ENCODE results near the gene XIRP2.

Gene XIRP2

DNA sequence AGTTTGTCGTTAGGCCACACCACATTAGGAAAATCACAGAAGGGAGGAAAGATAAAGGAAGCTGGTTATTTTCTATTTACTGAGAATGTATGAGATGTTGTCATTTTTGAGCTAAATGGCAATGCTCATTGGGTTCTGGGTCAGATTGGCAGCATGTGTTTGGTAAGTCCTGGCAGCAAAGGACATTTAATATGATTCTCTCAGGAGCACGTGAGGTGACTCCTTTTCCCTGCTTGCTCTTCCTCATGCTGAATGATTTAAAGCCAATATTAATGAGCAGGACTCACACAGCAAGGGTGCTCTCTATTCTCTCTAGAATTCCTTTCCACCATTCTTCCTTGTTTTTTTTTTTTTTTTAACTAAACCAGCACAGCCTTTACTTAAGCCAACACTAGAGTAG, 298.2 kb downstream of the XIRP2 start:
- DNase-seq (ENCODE audit: insufficient read length) (no peak), FAIRE-seq (no peak)
- TF ChIP-seq POLR2A (IDR thresholded peaks at IDR 0.05; ENCODE audit: low read depth, low read length) (no peak), TAF1 (IDR thresholded peaks at IDR 0.05; ENCODE audit: borderline replicate concordance, low read depth, low read length) (no peak), POLR2AphosphoS5 (IDR thresholded peaks at IDR 0.05; ENCODE audit: low read depth, low read length) (no peak)

GRCh38 chr2:167187049-167187727, 298.9 kb downstream of the XIRP2 start:
- FAIRE-seq (no peak), DNase-seq (ENCODE audit: insufficient read length) (no peak)

GRCh38 chr2:167187978-167188967, 300.0 kb downstream of the XIRP2 start:
- DNase-seq (ENCODE audit: insufficient read length): no peak

More at GRCh38 chr2:167187049-167187727, 298.9 kb downstream of the XIRP2 start:
- TF ChIP-seq POLR2AphosphoS5 (IDR thresholded peaks at IDR 0.05; ENCODE audit: low read depth, low read length): no peak
- no peak for TF ChIP-seq POLR2A (IDR thresholded peaks at IDR 0.05; ENCODE audit: low read depth, low read length)
- no peak for TF ChIP-seq TAF1 (IDR thresholded peaks at IDR 0.05; ENCODE audit: borderline replicate concordance, low read depth, low read length)

GRCh38 chr2:167190053-167190452, 301.8 kb downstream of the XIRP2 start:
- no peak for DNase-seq (ENCODE audit: insufficient read length)
- TF ChIP-seq TAF1 (IDR thresholded peaks at IDR 0.05; ENCODE audit: borderline replicate concordance, low read depth, low read length) (no peak), POLR2A (IDR thresholded peaks at IDR 0.05; ENCODE audit: low read depth, low read length) (no peak), POLR2AphosphoS5 (IDR thresholded peaks at IDR 0.05; ENCODE audit: low read depth, low read length) (no peak)
- FAIRE-seq: no peak

More at GRCh38 chr2:167187978-167188967, 300.0 kb downstream of the XIRP2 start:
- FAIRE-seq: no peak
- TF ChIP-seq TAF1 (IDR thresholded peaks at IDR 0.05; ENCODE audit: borderline replicate concordance, low read depth, low read length) (no peak), POLR2A (IDR thresholded peaks at IDR 0.05; ENCODE audit: low read depth, low read length) (no peak), POLR2AphosphoS5 (IDR thresholded peaks at IDR 0.05; ENCODE audit: low read depth, low read length) (no peak)

- FAIRE-seq: no peak
- TF ChIP-seq TAF1 (IDR thresholded peaks at IDR 0.05; ENCODE audit: borderline replicate concordance, low read depth, low read length): no peak
- no peak for TF ChIP-seq POLR2AphosphoS5 (IDR thresholded peaks at IDR 0.05; ENCODE audit: low read depth, low read length)
- TF ChIP-seq POLR2A (IDR thresholded peaks at IDR 0.05; ENCODE audit: low read depth, low read length): no peak
- DNase-seq (ENCODE audit: insufficient read length): no peak
Observed at GRCh38 chr2:167191588-167191987, 303.3 kb downstream of the XIRP2 start.

GRCh38 chr2:167192833-167193232, 304.6 kb downstream of the XIRP2 start:
- FAIRE-seq (no peak), DNase-seq (ENCODE audit: insufficient read length) (no peak)
- TF ChIP-seq TAF1 (IDR thresholded peaks at IDR 0.05; ENCODE audit: borderline replicate concordance, low read depth, low read length) (no peak), POLR2A (IDR thresholded peaks at IDR 0.05; ENCODE audit: low read depth, low read length) (no peak), POLR2AphosphoS5 (IDR thresholded peaks at IDR 0.05; ENCODE audit: low read depth, low read length) (no peak)

DNA sequence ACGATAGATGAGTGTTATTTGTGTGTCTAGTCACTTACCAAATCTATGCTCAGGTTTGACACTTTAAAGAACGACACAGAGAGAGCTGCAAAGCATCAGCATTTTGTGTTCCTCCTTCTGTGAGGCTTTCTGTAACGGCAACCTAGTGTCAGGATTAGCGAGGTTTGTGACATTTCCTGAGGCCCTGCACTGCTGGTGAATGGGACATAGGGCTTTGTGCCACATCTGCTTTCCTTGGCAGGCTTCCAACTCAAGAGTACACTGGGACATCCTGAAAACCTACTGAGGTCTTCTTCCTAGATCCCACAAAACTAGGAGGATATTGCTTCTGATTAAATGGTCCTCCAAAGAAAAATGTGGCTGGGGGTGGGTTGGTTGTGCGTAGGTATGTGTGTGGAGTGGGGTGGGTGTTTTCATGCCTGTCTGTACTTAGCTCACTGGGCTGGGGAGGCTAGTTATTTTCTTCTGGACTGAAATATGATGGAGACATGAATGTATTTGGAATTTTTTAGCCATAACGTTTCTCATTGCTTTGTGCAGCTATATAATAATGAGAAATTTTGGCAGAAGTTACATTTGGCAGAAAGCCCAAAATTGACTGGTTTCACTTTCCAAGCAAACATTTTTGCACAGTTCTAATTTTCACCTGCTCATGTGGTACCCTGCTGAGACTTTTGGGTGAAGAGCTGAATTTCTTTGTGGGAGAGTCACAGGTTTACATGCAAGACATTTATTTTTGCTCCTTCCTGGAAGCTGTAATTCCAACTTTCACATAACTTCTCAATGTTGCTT, 308.4 kb downstream of the XIRP2 start:
- FAIRE-seq: no peak
- TF ChIP-seq POLR2A (IDR thresholded peaks at IDR 0.05; ENCODE audit: low read depth, low read length) (no peak), POLR2AphosphoS5 (IDR thresholded peaks at IDR 0.05; ENCODE audit: low read depth, low read length) (no peak), TAF1 (IDR thresholded peaks at IDR 0.05; ENCODE audit: borderline replicate concordance, low read depth, low read length) (no peak)
- no peak for DNase-seq (ENCODE audit: insufficient read length)

- no peak for FAIRE-seq
- TF ChIP-seq TAF1 (IDR thresholded peaks at IDR 0.05; ENCODE audit: borderline replicate concordance, low read depth, low read length) (no peak), POLR2AphosphoS5 (IDR thresholded peaks at IDR 0.05; ENCODE audit: low read depth, low read length) (no peak), POLR2A (IDR thresholded peaks at IDR 0.05; ENCODE audit: low read depth, low read length) (no peak)
- DNase-seq (ENCODE audit: insufficient read length): no peak
Observed at GRCh38 chr2:167198009-167198408, 309.7 kb downstream of the XIRP2 start.

- no peak for DNase-seq (ENCODE audit: insufficient read length)
- TF ChIP-seq POLR2A (IDR thresholded peaks at IDR 0.05; ENCODE audit: low read depth, low read length) (no peak), TAF1 (IDR thresholded peaks at IDR 0.05; ENCODE audit: borderline replicate concordance, low read depth, low read length) (no peak), POLR2AphosphoS5 (IDR thresholded peaks at IDR 0.05; ENCODE audit: low read depth, low read length) (no peak)
- no peak for FAIRE-seq
Observed at GRCh38 chr2:167198576-167198975, 310.3 kb downstream of the XIRP2 start.

- no peak for DNase-seq (ENCODE audit: insufficient read length)
- FAIRE-seq: no peak
- TF ChIP-seq POLR2A (IDR thresholded peaks at IDR 0.05; ENCODE audit: low read depth, low read length) (no peak), TAF1 (IDR thresholded peaks at IDR 0.05; ENCODE audit: borderline replicate concordance, low read depth, low read length) (no peak), POLR2AphosphoS5 (IDR thresholded peaks at IDR 0.05; ENCODE audit: low read depth, low read length) (no peak)
Observed at GRCh38 chr2:167200019-167200418, 311.7 kb downstream of the XIRP2 start.

DNA sequence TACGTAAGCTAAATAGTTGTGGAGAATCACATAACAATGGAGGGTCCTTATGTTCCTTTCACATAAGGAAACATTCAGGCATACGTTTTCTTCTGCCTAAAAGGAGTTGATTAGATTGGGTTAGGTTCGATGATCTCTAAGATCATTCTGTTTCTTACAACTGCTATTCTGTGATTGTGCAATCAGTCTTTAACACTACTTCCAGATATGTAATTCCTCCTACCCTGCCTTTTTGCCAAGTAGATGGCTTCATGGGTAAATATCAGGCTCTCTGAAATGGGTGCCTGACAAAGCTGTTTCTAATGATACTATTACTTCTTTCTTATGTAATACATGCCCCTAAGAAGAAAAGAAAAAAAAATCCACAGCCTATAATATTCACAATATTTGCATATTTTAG, 321.5 kb downstream of the XIRP2 start:
- FAIRE-seq: no peak
- DNase-seq (ENCODE audit: insufficient read length): no peak
- no peak for TF ChIP-seq POLR2A (IDR thresholded peaks at IDR 0.05; ENCODE audit: low read depth, low read length)
- no peak for TF ChIP-seq TAF1 (IDR thresholded peaks at IDR 0.05; ENCODE audit: borderline replicate concordance, low read depth, low read length)
- no peak for TF ChIP-seq POLR2AphosphoS5 (IDR thresholded peaks at IDR 0.05; ENCODE audit: low read depth, low read length)

All from GM12892 (cell line).